Aorta (tissue), 5 donors: ENCODE results near the gene EMCN. TPM values are rescaled to one million over a fixed set of nuclear protein-coding genes. Genes with fewer than 3 reads are reported as not detected.
"Not testable (repeated sequence)": the region's sequence is repeated elsewhere in the genome, so short reads cannot be mapped to it uniquely, and the experiment has no call there.

Source experiments
- ATAC-seq: fragments of 200-7000 bp; cut with Tn5 transposase; one replicate; pipeline ENCODE4 v1.9.1; 2022; ENCODE audit warnings: moderate library complexity; ENCODE audit not compliant: low FRiP score
- DNase-seq, 2 donors: peaks; one replicate each; pipeline ENCODE4 v3.0.0-alpha.2; 2020
- H3K27ac ChIP-seq, 2 donors: one replicate each; pipeline ENCODE4 v1.5.1; 2013; ENCODE audit warnings: low read length in 2 of 2, mild to moderate bottlenecking in 2 of 2, moderate library complexity in 2 of 2, control low read depth in 1 of 2, inconsistent platforms in 1 of 2, low read depth in 1 of 2
- H3K27me3 ChIP-seq, 2 donors: one replicate each; pipeline ENCODE4 v1.6.1; 2013; ENCODE audit warnings: control low read depth in 1 of 2, low read length in 1 of 2, mild to moderate bottlenecking in 1 of 2, moderate library complexity in 1 of 2; ENCODE audit not compliant: insufficient read depth in 2 of 2, control insufficient read depth in 1 of 2
- H3K36me3 ChIP-seq, 2 donors: one replicate each; pipeline ENCODE4 v1.6.1; 2013; ENCODE audit warnings: control low read depth in 1 of 2, low read length in 1 of 2, mild to moderate bottlenecking in 1 of 2; ENCODE audit not compliant: insufficient read depth in 2 of 2, control insufficient read depth in 1 of 2
- H3K4me1 ChIP-seq, 2 donors: one replicate each; pipeline ENCODE4 v1.6.1; 2013; ENCODE audit warnings: low read length in 2 of 2, control low read depth in 1 of 2, mild to moderate bottlenecking in 1 of 2, moderate library complexity in 1 of 2; ENCODE audit not compliant: insufficient read depth in 2 of 2, control insufficient read depth in 1 of 2
- H3K4me3 ChIP-seq, 2 donors: one replicate each; pipeline ENCODE4 v1.5.1; 2013; ENCODE audit warnings: low read length in 2 of 2, control low read depth in 1 of 2, mild to moderate bottlenecking in 1 of 2
- H3K9me3 ChIP-seq: one replicate; pipeline ENCODE4 v1.6.1; 2013; ENCODE audit warnings: mild to moderate bottlenecking, low read length; ENCODE audit not compliant: control insufficient read depth
- WGBS, 2 donors: extraction: QIAGEN DNeasy Blood & Tissue Kit; methylation state at CpG; one replicate each; pipeline ENCODE4 v1.1.7; 2013; 5-methylcytosine and 5-hydroxymethylcytosine counted together
- intact Hi-C, 2 donors: fragments of 100-400 bp; cut with DNase I; formaldehyde crosslinking; loops; one replicate each; pipeline versions ENCODE4 v1.14.2 to v1.15.0; 2022
- polyA plus RNA-seq, 2 donors: library from polyadenylated mRNA; stranded (reverse); fragments of 200-250 nt; gene quantifications; one replicate each; pipeline ENCODE4 v1.2.3, GENCODE V29; 2013
- total RNA-seq, 2 donors: library from RNA; stranded (reverse); fragmentation: NEBNext Ultra II Directional; extraction: Animal tissue kit (Norgen Biotek cat#: 25700); gene quantifications; one replicate each; pipeline ENCODE4 v1.2.1, GENCODE V29; 2021
- donor health status: healthy with polysubstance abuse.
- donor health status: Bipolar disorder and iron deficiency.
- donor health status: DM: no; HTN: no; CAD: no.
- donor health status: DM: no; HTN: no; CAD: no.
- donor health status: DM: yes; HTN: yes; CAD: no.

EMCN gene
- total and polyA plus RNA-seq, 4 donors: 0.05 to 78.1 (median 14.0) TPM

DNA sequence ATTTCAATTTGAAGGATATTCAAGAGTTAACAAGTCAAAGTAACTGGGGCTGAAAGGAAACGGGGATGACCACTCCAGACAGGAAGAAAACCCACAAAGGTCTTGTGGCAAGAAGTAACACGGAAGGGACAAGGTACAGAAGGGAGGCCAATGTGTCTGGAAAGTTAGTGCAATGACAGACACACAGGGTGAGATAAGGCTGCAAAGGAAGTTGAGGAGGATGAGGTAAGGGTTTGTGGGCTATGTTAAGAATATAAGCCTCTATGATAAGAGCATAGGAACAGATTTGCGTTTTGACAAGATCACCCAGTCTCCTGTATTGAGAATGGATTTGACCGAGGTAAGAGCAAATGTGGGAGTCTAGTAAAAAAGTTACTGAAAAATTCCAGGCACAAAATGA, 21.9 kb upstream of the EMCN start:
- Histone ChIP-seq H3K27me3 (no peaks in the 10 kb centered on the region), H3K36me3 (no peaks in the 10 kb centered on the region), H3K27ac (no peak overlapping the region), H3K4me3 (no peak overlapping the region), H3K4me1 (no peaks in the 10 kb centered on the region), H3K9me3 (peaks cover 1% of the 10 kb centered on the region)
- intact Hi-C loops: no loop called here
- no peak for ATAC-seq
- no peak for DNase-seq
- WGBS, 2 donors: 44 to 58% methylated on average over 4 of the region's 4 CpGs

DNA sequence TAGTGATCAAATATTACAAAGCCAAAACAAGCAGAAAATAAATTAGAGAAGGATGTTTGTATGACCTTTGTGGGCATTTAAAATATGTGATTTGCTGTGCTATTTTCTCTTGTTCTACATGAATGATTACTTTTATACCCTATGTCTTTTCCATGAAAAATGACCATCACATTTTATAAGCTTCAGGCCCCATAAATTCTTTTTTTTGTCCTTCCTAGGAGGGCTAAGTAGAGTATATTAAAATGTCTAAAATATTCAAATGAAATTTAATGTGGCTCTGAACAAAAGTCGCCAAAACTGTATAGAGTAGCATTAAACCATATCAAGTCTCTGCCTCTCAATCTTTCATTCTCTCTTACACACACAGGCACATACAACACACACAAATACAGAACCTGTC, 15.9 kb upstream of the EMCN start:
- no peaks in the 10 kb centered on the region for H3K4me1 ChIP-seq
- ATAC-seq (no peak), DNase-seq (no peak)
- H3K27ac ChIP-seq: no peak overlapping the region
- H3K9me3 ChIP-seq: peaks cover 1% of the 10 kb centered on the region
- intact Hi-C loops: no loop called here
- H3K27me3 ChIP-seq: no peaks in the 10 kb centered on the region
- H3K36me3 ChIP-seq: no peaks in the 10 kb centered on the region
- no peak overlapping the region for H3K4me3 ChIP-seq
- 25 to 49% methylated on average over 1 of the region's 1 CpG for WGBS, 2 donors

- H3K36me3 ChIP-seq, ATAC-seq, intact Hi-C loops, H3K27ac ChIP-seq, H3K4me1 ChIP-seq, H3K27me3 ChIP-seq, H3K4me3 ChIP-seq, H3K9me3 ChIP-seq, DNase-seq: not testable (repeated sequence)
- WGBS, 2 donors: 89 to 91% methylated on average over 4 of the region's 4 CpGs
These were observed 12.3 kb upstream of the EMCN start for GRCh38 chr4:100530161-100530560.

DNA sequence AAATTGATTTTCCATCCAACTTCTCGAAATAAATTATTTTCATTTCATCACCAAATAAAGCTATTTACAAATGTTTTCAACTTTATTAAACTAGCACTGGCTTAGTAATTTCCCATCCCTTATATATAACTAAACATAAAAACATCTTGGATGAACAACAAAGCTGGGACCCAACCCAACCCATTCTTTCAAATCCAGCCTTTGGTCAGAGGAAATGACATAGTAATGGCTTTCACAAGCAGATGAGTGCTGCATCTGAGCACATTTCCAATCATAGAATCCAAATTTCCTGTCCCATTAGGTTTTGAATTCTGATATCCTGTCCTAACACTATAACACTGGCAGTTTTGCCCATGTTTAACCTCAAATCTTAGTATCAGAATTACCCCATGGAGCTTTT, 7.9 kb upstream of the EMCN start:
- ATAC-seq (no peak), DNase-seq (no peak)
- Histone ChIP-seq H3K4me1 (no peaks in the 10 kb centered on the region), H3K36me3 (no peaks in the 10 kb centered on the region), H3K27me3 (no peaks in the 10 kb centered on the region), H3K9me3 (no peaks in the 10 kb centered on the region), H3K27ac (no peak overlapping the region), H3K4me3 (no peak overlapping the region)
- intact Hi-C loops: no loop called here
- WGBS, 2 donors: 88 to 90% methylated on average over 1 of the region's 1 CpG

DNA sequence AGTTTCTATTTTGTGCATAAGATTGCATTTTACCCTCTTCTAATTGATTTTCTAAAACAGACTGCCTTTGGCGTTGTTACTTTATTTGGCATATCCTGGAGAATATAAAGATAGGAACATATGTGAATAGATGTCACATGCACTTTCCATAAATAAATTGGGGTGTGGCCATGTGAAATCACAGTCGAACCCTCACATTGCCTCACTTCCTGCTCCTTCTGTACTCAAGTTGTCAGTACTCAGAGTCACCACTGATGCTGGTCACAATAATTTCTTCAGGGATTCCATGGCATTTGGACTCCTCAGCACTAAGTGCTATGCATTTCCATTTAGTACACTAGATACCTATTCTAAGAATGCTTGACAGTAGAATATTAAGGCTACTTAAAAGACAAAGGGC, 1.4 kb upstream of the EMCN start:
- ATAC-seq: no peak
- Histone ChIP-seq H3K9me3 (no peaks in the 10 kb centered on the region), H3K4me3 (no peak overlapping the region), H3K27ac (no peak overlapping the region), H3K27me3 (no peaks in the 10 kb centered on the region), H3K4me1 (no peaks in the 10 kb centered on the region), H3K36me3 (no peaks in the 10 kb centered on the region)
- intact Hi-C loops: no loop called here
- no peak for DNase-seq
- WGBS, 2 donors: 20 to 31% methylated on average over 2 of the region's 2 CpGs

DNA sequence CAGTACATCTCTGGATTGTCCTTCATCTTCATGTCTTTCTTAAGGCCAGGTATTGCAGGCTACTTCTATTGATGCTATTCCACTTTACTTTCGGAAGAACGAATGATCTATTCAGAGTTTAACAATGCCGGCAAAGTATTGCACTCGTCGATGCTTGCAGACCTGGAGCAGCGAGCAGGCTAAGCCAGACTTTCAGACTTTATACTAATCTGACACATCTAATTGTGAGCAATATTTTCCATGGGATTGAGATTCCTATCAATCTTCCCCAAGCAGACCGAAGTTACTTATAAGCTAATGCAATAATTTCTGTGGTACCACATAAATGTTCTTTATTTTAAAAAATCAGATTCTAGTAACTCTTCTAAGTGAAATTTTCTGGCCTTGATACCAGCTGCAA, 1.6 kb downstream of the EMCN start:
- Histone ChIP-seq H3K27me3 (no peaks in the 10 kb centered on the region), H3K36me3 (no peaks in the 10 kb centered on the region), H3K9me3 (no peaks in the 10 kb centered on the region), H3K4me1 (no peaks in the 10 kb centered on the region), H3K27ac (no peak overlapping the region), H3K4me3 (no peak overlapping the region)
- ATAC-seq (no peak), DNase-seq (no peak)
- intact Hi-C loops: no loop called here
- 86 to 89% methylated on average over 7 of the region's 7 CpGs for WGBS, 2 donors

DNA sequence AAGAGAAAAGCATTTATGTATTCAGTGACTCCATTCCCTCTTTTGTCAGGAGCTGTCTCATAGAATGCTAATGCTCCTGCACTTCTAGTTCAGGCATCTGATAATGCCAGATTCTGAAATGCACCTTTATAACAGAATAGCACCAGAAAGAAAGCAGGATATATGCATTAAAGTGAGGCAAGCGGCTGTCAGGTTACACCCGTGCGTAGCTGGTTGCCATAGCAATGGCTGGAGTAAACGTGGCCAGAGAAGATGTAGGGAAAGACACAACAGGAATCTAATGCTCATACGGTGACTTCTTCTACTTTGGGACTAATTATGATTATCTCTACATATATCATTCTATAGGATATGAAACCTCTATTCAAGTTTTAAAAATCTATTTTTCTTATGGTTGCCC, 5.9 kb downstream of the EMCN start:
- H3K27me3 ChIP-seq: no peaks in the 10 kb centered on the region
- H3K9me3 ChIP-seq: no peaks in the 10 kb centered on the region
- H3K36me3 ChIP-seq: no peaks in the 10 kb centered on the region
- H3K27ac ChIP-seq: no peak overlapping the region
- DNase-seq (no peak), ATAC-seq (no peak)
- 71 to 77% methylated on average over 5 of the region's 5 CpGs for WGBS, 2 donors
- intact Hi-C loops: no loop called here
- H3K4me1 ChIP-seq: peaks cover 0 to 3% of the 10 kb centered on the region in 2 donors
- no peak overlapping the region for H3K4me3 ChIP-seq

DNA sequence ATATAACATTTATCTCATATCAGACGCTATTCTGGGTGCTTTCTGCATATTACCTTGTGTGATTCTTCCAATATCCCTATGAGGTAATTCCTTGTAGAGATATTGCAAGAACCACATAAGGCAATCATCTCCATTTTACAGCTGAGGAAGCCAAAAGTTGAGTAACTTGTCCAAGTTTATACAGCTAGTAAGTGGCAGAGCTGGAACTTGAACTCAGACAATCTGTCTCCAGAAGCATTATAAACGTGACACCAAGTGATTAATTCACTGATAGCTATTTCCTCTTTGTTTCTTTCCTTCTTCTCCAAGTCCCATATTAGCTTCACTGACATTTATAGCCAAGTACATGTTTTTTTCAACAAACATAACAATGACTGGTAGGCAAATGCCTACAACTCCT, 7.3 kb downstream of the EMCN start:
- H3K27ac ChIP-seq: no peak overlapping the region
- intact Hi-C loops: no loop called here
- ATAC-seq (no peak), DNase-seq (no peak)
- no peaks in the 10 kb centered on the region for H3K27me3 ChIP-seq
- H3K4me3 ChIP-seq: no peak overlapping the region
- peaks cover 0 to 3% of the 10 kb centered on the region in 2 donors for H3K4me1 ChIP-seq
- 16% methylated on average over 2 of the region's 2 CpGs for WGBS, 2 donors
- no peaks in the 10 kb centered on the region for H3K36me3 ChIP-seq
- H3K9me3 ChIP-seq: no peaks in the 10 kb centered on the region

GRCh38 chr4:100509386-100509785, 8.4 kb downstream of the EMCN start:
- 70 to 71% methylated on average over 3 of the region's 3 CpGs for WGBS, 2 donors
- H3K27ac ChIP-seq: no peak overlapping the region
- H3K4me3 ChIP-seq: no peak overlapping the region
- no peaks in the 10 kb centered on the region for H3K27me3 ChIP-seq
- DNase-seq (no peak), ATAC-seq (no peak)
- no peaks in the 10 kb centered on the region for H3K36me3 ChIP-seq
- H3K9me3 ChIP-seq: no peaks in the 10 kb centered on the region
- H3K4me1 ChIP-seq: peaks cover 0 to 3% of the 10 kb centered on the region in 2 donors
- intact Hi-C loops: no loop called here
